ENCODE results near the gene LAMTOR1.

The LAMTOR1 gene

DNA sequence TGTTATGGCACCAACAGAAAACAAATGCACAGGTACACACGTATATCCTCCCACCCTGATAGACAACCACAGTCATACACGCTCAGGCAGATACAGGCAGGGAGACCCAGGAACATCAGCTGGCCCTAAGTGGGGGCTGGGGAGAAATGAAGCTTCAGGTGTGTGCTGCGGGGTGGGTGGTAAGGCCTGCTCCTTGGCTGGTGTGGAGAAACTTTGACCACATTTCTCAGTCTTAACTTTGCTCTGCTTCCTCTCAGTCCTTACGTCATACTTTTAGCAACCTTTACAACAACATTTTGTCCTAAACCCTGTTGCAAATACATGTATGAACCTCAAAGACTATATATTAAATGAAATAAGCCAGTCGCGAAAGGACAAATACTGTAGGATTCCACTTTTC lies 16.1 kb upstream of the LAMTOR1 start:
- TF ChIP-seq YY1 (IDR thresholded peaks at IDR 0.05; ENCODE audit: low read depth), result no peak
- TF ChIP-seq, protein P1, sequence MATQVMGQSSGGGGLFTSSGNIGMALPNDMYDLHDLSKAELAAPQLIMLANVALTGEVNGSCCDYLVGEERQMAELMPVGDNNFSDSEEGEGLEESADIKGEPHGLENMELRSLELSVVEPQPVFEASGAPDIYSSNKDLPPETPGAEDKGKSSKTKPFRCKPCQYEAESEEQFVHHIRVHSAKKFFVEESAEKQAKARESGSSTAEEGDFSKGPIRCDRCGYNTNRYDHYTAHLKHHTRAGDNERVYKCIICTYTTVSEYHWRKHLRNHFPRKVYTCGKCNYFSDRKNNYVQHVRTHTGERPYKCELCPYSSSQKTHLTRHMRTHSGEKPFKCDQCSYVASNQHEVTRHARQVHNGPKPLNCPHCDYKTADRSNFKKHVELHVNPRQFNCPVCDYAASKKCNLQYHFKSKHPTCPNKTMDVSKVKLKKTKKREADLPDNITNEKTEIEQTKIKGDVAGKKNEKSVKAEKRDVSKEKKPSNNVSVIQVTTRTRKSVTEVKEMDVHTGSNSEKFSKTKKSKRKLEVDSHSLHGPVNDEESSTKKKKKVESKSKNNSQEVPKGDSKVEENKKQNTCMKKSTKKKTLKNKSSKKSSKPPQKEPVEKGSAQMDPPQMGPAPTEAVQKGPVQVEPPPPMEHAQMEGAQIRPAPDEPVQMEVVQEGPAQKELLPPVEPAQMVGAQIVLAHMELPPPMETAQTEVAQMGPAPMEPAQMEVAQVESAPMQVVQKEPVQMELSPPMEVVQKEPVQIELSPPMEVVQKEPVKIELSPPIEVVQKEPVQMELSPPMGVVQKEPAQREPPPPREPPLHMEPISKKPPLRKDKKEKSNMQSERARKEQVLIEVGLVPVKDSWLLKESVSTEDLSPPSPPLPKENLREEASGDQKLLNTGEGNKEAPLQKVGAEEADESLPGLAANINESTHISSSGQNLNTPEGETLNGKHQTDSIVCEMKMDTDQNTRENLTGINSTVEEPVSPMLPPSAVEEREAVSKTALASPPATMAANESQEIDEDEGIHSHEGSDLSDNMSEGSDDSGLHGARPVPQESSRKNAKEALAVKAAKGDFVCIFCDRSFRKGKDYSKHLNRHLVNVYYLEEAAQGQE (IDR thresholded peaks at IDR 0.05; ENCODE audit: low read depth), result no peak
- no peak for TF ChIP-seq TAF1 (IDR thresholded peaks at IDR 0.05; ENCODE audit: low read depth)
- no peak for TF ChIP-seq TCF12 (IDR thresholded peaks at IDR 0.05; ENCODE audit: low read depth)
- TF ChIP-seq CEBPB (IDR thresholded peaks at IDR 0.05), result no peak
- TF ChIP-seq EGR1 (IDR thresholded peaks at IDR 0.05), result no peak

DNA sequence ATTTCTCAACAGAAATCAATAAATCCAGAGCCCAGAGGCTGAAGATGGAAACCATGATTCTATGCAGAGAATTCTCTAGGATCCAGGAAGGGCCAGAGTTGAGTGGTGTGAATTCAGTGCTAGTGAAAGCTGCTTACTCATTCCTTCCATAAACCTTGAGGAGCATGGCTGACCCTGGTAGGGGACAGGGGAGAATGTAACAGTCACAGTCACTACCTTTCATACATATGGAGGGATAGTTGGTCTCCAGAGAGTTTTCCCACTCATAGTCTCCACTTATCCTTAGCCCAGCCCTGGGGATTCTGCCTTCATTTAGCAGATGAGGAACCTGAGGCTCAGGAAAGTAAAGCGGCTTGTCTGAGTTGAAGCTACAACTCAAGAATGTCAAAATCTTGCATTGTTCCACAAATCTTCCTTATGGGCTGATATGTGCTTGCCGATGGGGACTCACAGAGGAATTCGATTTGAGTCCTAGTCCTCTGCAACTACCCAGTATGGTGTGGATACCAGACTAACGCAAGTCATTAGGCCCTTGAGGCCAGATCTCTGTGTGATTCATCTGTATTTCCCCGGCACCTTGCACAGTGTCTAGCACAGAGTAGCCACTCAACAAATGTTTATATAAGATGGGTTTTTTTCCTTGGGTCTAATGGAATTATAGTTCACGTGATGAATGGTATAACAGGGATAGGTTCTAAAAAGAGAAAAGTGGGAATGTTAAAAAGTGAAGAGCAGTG lies 13.1 kb upstream of the LAMTOR1 start:
- no peak for TF ChIP-seq TEAD4 (IDR thresholded peaks at IDR 0.05)
- no peak for TF ChIP-seq EGR1 (IDR thresholded peaks at IDR 0.05)
- no peak for TF ChIP-seq FOXM1 (IDR thresholded peaks at IDR 0.05; ENCODE audit: borderline replicate concordance, low read depth)

DNA sequence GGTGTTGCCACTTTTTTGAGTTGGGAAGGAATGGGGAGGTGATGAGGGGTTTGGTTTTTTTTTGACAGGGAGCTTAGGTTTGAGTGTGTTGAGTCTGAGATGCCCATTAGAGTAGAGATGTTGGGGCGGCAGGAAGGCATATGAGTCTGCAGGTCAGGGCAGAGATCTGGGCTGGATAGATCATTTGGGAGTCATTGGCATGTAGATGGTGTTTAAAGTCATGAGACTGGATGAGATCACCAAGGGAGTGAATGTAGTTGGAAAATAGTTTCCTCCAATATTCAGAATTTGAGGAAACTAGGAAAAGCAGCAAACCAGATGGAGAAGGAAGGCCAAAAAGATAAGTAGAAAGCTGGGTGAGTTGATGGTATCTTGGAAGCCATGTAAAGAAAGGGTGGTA lies 11.5 kb upstream of the LAMTOR1 start:
- TF ChIP-seq, protein P2, sequence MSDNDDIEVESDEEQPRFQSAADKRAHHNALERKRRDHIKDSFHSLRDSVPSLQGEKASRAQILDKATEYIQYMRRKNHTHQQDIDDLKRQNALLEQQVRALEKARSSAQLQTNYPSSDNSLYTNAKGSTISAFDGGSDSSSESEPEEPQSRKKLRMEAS (IDR thresholded peaks at IDR 0.05), result no peak
- TF ChIP-seq YY1 (IDR thresholded peaks at IDR 0.05; ENCODE audit: low read depth) (no peak), TCF12 (IDR thresholded peaks at IDR 0.05; ENCODE audit: low read depth) (no peak), CEBPB (IDR thresholded peaks at IDR 0.05) (no peak), TEAD4 (IDR thresholded peaks at IDR 0.05) (no peak), EGR1 (IDR thresholded peaks at IDR 0.05) (no peak), NFIC (IDR thresholded peaks at IDR 0.05) (no peak), ZBTB7A (IDR thresholded peaks at IDR 0.05; ENCODE audit: low read depth) (no peak), CREB1 (IDR thresholded peaks at IDR 0.05; ENCODE audit: low read depth) (no peak), FOXM1 (IDR thresholded peaks at IDR 0.05; ENCODE audit: borderline replicate concordance, low read depth) (no peak), EP300 (IDR thresholded peaks at IDR 0.05; ENCODE audit: borderline replicate concordance) (no peak), RAD21 (IDR thresholded peaks at IDR 0.05; ENCODE audit: low read depth) (no peak), TAF1 (IDR thresholded peaks at IDR 0.05; ENCODE audit: low read depth) (no peak)
- TF ChIP-seq, protein P1 (IDR thresholded peaks at IDR 0.05; ENCODE audit: low read depth), result no peak
- TF ChIP-seq, protein P3, sequence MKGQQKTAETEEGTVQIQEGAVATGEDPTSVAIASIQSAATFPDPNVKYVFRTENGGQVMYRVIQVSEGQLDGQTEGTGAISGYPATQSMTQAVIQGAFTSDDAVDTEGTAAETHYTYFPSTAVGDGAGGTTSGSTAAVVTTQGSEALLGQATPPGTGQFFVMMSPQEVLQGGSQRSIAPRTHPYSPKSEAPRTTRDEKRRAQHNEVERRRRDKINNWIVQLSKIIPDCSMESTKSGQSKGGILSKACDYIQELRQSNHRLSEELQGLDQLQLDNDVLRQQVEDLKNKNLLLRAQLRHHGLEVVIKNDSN (IDR thresholded peaks at IDR 0.05), result no peak

DNA sequence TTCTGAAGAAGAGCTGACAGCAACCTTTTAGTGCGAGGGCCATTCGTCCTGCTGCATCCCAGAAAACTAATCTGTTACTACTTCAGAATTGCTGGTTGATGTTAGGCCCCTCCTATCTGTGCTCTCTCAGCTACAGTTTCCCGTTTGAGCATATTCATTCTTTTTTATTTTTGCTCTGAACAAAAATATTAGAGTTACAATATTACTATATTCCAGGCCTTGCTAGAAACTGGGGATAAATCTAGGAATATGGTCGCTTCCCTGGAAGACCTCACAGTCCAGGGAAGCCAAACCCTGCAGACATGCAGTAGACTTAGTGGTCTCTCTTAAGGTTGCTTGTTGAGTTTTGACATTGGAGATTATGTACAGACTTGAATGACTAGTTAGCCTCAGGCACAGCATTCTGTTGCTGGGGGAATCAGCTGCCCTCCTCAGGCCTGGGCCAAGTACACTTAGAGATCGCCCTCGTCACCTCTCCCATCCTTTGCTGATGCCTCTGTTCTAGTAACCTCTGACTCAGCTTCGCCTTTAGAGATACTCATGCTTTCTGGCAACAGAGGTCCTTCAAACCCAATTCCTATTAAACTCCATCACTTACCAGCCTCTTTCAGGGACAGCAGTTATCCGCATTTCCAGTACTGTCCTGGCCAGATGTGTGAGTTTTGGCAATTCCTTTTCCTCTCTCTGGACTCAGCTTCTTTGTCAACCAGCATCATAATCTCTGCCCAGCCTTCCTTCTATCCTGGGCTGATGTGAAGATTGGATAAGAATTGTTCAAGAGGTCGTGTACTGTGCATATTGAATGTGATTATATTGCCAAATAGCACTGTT lies 10.1 kb upstream of the LAMTOR1 start:
- TF ChIP-seq, protein P1 (IDR thresholded peaks at IDR 0.05; ENCODE audit: low read depth), result no peak
- TF ChIP-seq CEBPB (IDR thresholded peaks at IDR 0.05) (no peak), TAF1 (IDR thresholded peaks at IDR 0.05; ENCODE audit: low read depth) (no peak), EP300 (IDR thresholded peaks at IDR 0.05; ENCODE audit: borderline replicate concordance) (no peak), TCF12 (IDR thresholded peaks at IDR 0.05; ENCODE audit: low read depth) (no peak), RAD21 (IDR thresholded peaks at IDR 0.05; ENCODE audit: low read depth) (no peak), CREB1 (IDR thresholded peaks at IDR 0.05; ENCODE audit: low read depth) (no peak; the same call in 1 of the 2 replicates), NFIC (IDR thresholded peaks at IDR 0.05) (no peak), TEAD4 (IDR thresholded peaks at IDR 0.05) (no peak), YY1 (IDR thresholded peaks at IDR 0.05; ENCODE audit: low read depth) (no peak), FOXM1 (IDR thresholded peaks at IDR 0.05; ENCODE audit: borderline replicate concordance, low read depth) (no peak), EGR1 (IDR thresholded peaks at IDR 0.05) (no peak), ZBTB7A (IDR thresholded peaks at IDR 0.05; ENCODE audit: low read depth) (no peak)
- TF ChIP-seq, protein P2 (IDR thresholded peaks at IDR 0.05), result no peak
- TF ChIP-seq, protein P3 (IDR thresholded peaks at IDR 0.05), result no peak
